Measurements from ENCODE around the gene PTPN21. TPM values are rescaled to one million over a fixed set of nuclear protein-coding genes. Genes with fewer than 3 reads are reported as not detected.

PTPN21 gene
- total RNA-seq, 1 donor from 2014 or later, result 10.1 TPM

DNA sequence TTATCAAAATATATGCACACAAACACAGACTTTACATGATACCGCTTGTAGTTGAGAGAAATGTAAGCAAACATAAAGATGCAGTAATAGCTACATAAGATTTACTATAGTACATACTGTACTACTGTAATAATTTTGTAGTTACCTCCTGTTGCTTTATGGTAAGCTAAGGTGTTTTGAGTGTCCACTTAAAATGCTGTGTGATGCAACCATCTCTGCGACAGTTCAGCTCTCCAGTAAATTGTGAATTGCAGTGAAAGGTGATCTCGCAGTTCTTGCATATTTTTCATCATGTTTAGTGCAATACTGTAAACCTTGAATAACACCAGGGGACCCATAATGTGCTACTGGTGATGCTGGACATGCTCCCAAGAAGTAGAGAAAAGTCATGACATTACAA, 29.6 kb upstream of the PTPN21 start:
- no peaks in the 10 kb centered on the region for H4K20me1 ChIP-seq (ENCODE audit: low read depth)
- H3K4me3 ChIP-seq, result no peak overlapping the region
- no peak overlapping the region for H3K4me2 ChIP-seq
- no peak overlapping the region for H3K9ac ChIP-seq
- peaks cover 24% of the 10 kb centered on the region for H3K79me2 ChIP-seq (ENCODE audit: low read depth)
- no peaks in the 10 kb centered on the region for H3K9me3 ChIP-seq (ENCODE audit: low read depth)
- no peak overlapping the region for H3K4me3 Mint-ChIP-seq
- H3K4me1 Mint-ChIP-seq, result no peaks in the 10 kb centered on the region
- H3K36me3 ChIP-seq, result peaks cover 16% of the 10 kb centered on the region
- H3K4me1 ChIP-seq, result no peaks in the 10 kb centered on the region
- no peak overlapping the region for H3K27ac ChIP-seq
- H3K36me3 Mint-ChIP-seq, result peaks cover 40% of the 10 kb centered on the region
- H2AFZ ChIP-seq (replicated peaks), result no peak overlapping the region
- DNase-seq (ENCODE audit: low spot score), result no peak
- no peak for TF ChIP-seq EZH2phosphoT487 (IDR thresholded peaks at IDR 0.05)
- TF ChIP-seq, protein P1, sequence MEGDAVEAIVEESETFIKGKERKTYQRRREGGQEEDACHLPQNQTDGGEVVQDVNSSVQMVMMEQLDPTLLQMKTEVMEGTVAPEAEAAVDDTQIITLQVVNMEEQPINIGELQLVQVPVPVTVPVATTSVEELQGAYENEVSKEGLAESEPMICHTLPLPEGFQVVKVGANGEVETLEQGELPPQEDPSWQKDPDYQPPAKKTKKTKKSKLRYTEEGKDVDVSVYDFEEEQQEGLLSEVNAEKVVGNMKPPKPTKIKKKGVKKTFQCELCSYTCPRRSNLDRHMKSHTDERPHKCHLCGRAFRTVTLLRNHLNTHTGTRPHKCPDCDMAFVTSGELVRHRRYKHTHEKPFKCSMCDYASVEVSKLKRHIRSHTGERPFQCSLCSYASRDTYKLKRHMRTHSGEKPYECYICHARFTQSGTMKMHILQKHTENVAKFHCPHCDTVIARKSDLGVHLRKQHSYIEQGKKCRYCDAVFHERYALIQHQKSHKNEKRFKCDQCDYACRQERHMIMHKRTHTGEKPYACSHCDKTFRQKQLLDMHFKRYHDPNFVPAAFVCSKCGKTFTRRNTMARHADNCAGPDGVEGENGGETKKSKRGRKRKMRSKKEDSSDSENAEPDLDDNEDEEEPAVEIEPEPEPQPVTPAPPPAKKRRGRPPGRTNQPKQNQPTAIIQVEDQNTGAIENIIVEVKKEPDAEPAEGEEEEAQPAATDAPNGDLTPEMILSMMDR (IDR thresholded peaks at IDR 0.05), result no peak
- TF ChIP-seq EZH2 (IDR thresholded peaks at IDR 0.05), result no peak
- H3K9me3 Mint-ChIP-seq, result no peaks in the 10 kb centered on the region
- H3K27ac Mint-ChIP-seq, result no peak overlapping the region
- no peaks in the 10 kb centered on the region for H3K27me3 Mint-ChIP-seq (ENCODE audit: insufficient read depth, low read depth)
- no peaks in the 10 kb centered on the region for H3F3A ChIP-seq (ENCODE audit: low read depth)
- no peaks in the 10 kb centered on the region for H3K27me3 ChIP-seq

DNA sequence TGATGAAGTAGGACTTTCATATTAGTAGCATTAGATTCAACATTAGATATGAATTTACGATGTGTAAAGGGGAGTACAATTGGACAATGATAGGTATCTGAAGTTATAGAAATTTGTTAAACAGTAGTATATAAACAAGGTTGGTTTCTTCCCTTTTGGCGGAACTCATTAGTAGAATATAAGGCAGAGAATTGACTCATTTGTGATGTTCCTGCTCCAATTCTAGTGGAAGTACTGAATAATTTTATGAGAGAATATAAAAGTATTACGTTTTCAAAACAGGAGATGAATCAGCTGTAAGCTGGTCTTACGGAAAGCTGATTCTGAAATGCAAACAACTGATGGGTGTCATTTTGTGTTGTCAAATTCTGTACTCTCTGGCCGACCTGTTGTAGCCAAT, 21.4 kb upstream of the PTPN21 start:
- no peaks in the 10 kb centered on the region for H3K4me1 ChIP-seq
- H2AFZ ChIP-seq (replicated peaks), result no peak overlapping the region
- H3K27me3 ChIP-seq, result no peaks in the 10 kb centered on the region
- H3F3A ChIP-seq (ENCODE audit: low read depth), result no peaks in the 10 kb centered on the region
- H3K27ac ChIP-seq, result no peak overlapping the region
- peaks cover 42% of the 10 kb centered on the region for H3K36me3 ChIP-seq
- TF ChIP-seq EZH2phosphoT487 (IDR thresholded peaks at IDR 0.05), result no peak
- TF ChIP-seq, protein P1 (IDR thresholded peaks at IDR 0.05), result no peak
- TF ChIP-seq EZH2 (IDR thresholded peaks at IDR 0.05), result no peak
- H3K9ac ChIP-seq, result no peak overlapping the region
- no peak for DNase-seq (ENCODE audit: low spot score)
- H3K36me3 Mint-ChIP-seq, result peaks cover 44% of the 10 kb centered on the region
- no peak overlapping the region for H3K4me3 ChIP-seq
- no peak overlapping the region for H3K4me2 ChIP-seq
- H3K79me2 ChIP-seq (ENCODE audit: low read depth), result no peaks in the 10 kb centered on the region
- no peaks in the 10 kb centered on the region for H3K27me3 Mint-ChIP-seq (ENCODE audit: insufficient read depth, low read depth)
- no peaks in the 10 kb centered on the region for H3K4me1 Mint-ChIP-seq
- no peaks in the 10 kb centered on the region for H4K20me1 ChIP-seq (ENCODE audit: low read depth)
- no peak overlapping the region for H3K27ac Mint-ChIP-seq
- H3K4me3 Mint-ChIP-seq, result no peak overlapping the region
- H3K9me3 Mint-ChIP-seq, result no peaks in the 10 kb centered on the region
- no peaks in the 10 kb centered on the region for H3K9me3 ChIP-seq (ENCODE audit: low read depth)

DNA sequence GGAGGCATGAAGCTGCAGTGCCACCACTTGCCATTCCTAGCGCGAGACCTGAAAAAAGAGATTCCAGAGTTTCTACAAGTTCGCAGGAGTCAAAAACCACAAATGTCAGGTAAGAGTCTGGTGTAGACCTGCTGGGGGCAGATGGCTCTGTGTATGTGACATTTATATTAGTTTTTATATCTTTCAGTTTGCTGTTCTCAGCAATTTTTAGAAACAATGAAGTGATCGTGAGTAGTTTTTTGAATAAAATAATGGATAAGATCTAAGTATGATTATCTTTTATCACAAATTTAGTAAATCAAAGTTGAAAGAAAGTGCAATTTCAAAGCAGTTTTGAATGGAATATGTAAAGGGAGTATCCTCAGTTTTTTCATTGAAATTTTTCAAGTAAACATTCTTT, 17.3 kb upstream of the PTPN21 start:
- TF ChIP-seq EZH2 (IDR thresholded peaks at IDR 0.05) (no peak), EZH2phosphoT487 (IDR thresholded peaks at IDR 0.05) (no peak)
- TF ChIP-seq, protein P1 (IDR thresholded peaks at IDR 0.05), result no peak
- Histone ChIP-seq H3K27me3 (no peaks in the 10 kb centered on the region), H4K20me1 (ENCODE audit: low read depth) (peaks cover 15% of the 10 kb centered on the region), H3K27ac (no peak overlapping the region), H2AFZ (replicated peaks) (no peak overlapping the region), H3K4me1 (no peaks in the 10 kb centered on the region), H3K9ac (no peak overlapping the region), H3K4me3 (no peak overlapping the region), H3K9me3 (ENCODE audit: low read depth) (no peaks in the 10 kb centered on the region), H3K4me2 (no peak overlapping the region), H3K36me3 (peaks cover 65% of the 10 kb centered on the region), H3K79me2 (ENCODE audit: low read depth) (peaks cover 35% of the 10 kb centered on the region), H3F3A (ENCODE audit: low read depth) (peaks cover 6% of the 10 kb centered on the region)
- Mint-ChIP-seq H3K4me1 (no peaks in the 10 kb centered on the region), H3K4me3 (no peak overlapping the region), H3K27me3 (ENCODE audit: insufficient read depth, low read depth) (no peaks in the 10 kb centered on the region), H3K27ac (no peak overlapping the region), H3K9me3 (no peaks in the 10 kb centered on the region), H3K36me3 (peaks cover 45% of the 10 kb centered on the region)
- no peak for DNase-seq (ENCODE audit: low spot score)

Data from neural progenitor cell (in vitro differentiated cells).